Measurements from ENCODE around the gene LRRC63. TPM values are rescaled to one million over a fixed set of nuclear protein-coding genes. Genes with fewer than 3 reads are reported as not detected.

Gene LRRC63
- total RNA-seq, 1 donor from 2014 or later: not detected

- Histone ChIP-seq H3K36me3 (no peaks in the 10 kb centered on the region), H3K27ac (no peak overlapping the region), H3K4me3 (no peak overlapping the region), H3K4me1 (no peaks in the 10 kb centered on the region), H3K9me3 (no peaks in the 10 kb centered on the region), H3K27me3 (no peaks in the 10 kb centered on the region)
- intact Hi-C loops (cut with DNase I): no loop called here
- DNase-seq (ENCODE audit: low spot score in 2 of 2): no peak
- TF ChIP-seq CTCF (IDR thresholded peaks at IDR 0.05): no peak
Observed at GRCh38 chr13:46192412-46192811, 19.3 kb upstream of the LRRC63 start.

GRCh38 chr13:46195016-46195415 is 16.7 kb upstream of the LRRC63 start:
- no peaks in the 10 kb centered on the region for H3K27me3 ChIP-seq
- intact Hi-C loops (cut with DNase I): no loop called here

GRCh38 chr13:46197299-46198048 is 14.3 kb upstream of the LRRC63 start:
- no peaks in the 10 kb centered on the region for H3K27me3 ChIP-seq

More at GRCh38 chr13:46195016-46195415, 16.7 kb upstream of the LRRC63 start:
- no peak for DNase-seq (ENCODE audit: low spot score in 2 of 2)
- Histone ChIP-seq H3K9me3 (no peaks in the 10 kb centered on the region), H3K36me3 (no peaks in the 10 kb centered on the region), H3K4me3 (no peak overlapping the region), H3K27ac (no peak overlapping the region), H3K4me1 (no peaks in the 10 kb centered on the region)
- TF ChIP-seq CTCF (IDR thresholded peaks at IDR 0.05): no peak

GRCh38 chr13:46198696-46199193 is 13.0 kb upstream of the LRRC63 start:
- Histone ChIP-seq H3K9me3 (no peaks in the 10 kb centered on the region), H3K27me3 (no peaks in the 10 kb centered on the region), H3K4me3 (no peak overlapping the region), H3K4me1 (no peaks in the 10 kb centered on the region), H3K27ac (no peak overlapping the region), H3K36me3 (no peaks in the 10 kb centered on the region)
- no peak for DNase-seq (ENCODE audit: low spot score in 2 of 2)
- intact Hi-C loops (cut with DNase I): no loop called here
- no peak for TF ChIP-seq CTCF (IDR thresholded peaks at IDR 0.05)

More at GRCh38 chr13:46197299-46198048, 14.3 kb upstream of the LRRC63 start:
- Histone ChIP-seq H3K4me3 (no peak overlapping the region), H3K4me1 (no peaks in the 10 kb centered on the region), H3K9me3 (no peaks in the 10 kb centered on the region), H3K36me3 (no peaks in the 10 kb centered on the region), H3K27ac (no peak overlapping the region)
- intact Hi-C loops (cut with DNase I): no loop called here
- no peak for TF ChIP-seq CTCF (IDR thresholded peaks at IDR 0.05)
- DNase-seq (ENCODE audit: low spot score in 2 of 2): no peak

GRCh38 chr13:46202188-46202795 is 9.4 kb upstream of the LRRC63 start:
- DNase-seq (ENCODE audit: low spot score in 2 of 2): no peak
- Histone ChIP-seq H3K9me3 (no peaks in the 10 kb centered on the region), H3K27me3 (no peaks in the 10 kb centered on the region), H3K27ac (no peak overlapping the region), H3K4me1 (no peaks in the 10 kb centered on the region), H3K36me3 (no peaks in the 10 kb centered on the region), H3K4me3 (no peak overlapping the region)
- intact Hi-C loops (cut with DNase I): no loop called here
- TF ChIP-seq CTCF (IDR thresholded peaks at IDR 0.05): no peak

Data from ascending aorta (tissue), 2 donors.